Measurements from ENCODE around the gene TMEM128. TPM values are rescaled to one million over a fixed set of nuclear protein-coding genes. Genes with fewer than 3 reads are reported as not detected.
"Not testable (repeated sequence)": the region's sequence is repeated elsewhere in the genome, so short reads cannot be mapped to it uniquely, and the experiment has no call there.

Gene TMEM128
- total RNA-seq, 2 donors from 2014 or later: 24.4 to 27.4 TPM

- H3K4me3 ChIP-seq: no peak overlapping the region
- no peaks in the 10 kb centered on the region for H3K27me3 ChIP-seq (replicated peaks; ENCODE audit: insufficient read depth)
- H3K27ac ChIP-seq: no peak overlapping the region
- no peaks in the 10 kb centered on the region for H3K9me3 ChIP-seq
- no peak for TF ChIP-seq CTCF (IDR thresholded peaks at IDR 0.05)
- no peaks in the 10 kb centered on the region for H3K4me1 ChIP-seq (ENCODE audit: control insufficient read depth in 1 of 2, low read depth in 2 of 2)
- DNase-seq (ENCODE audit: low spot score) (no peak), ATAC-seq (ENCODE audit: insufficient number of reproducible peaks, low FRiP score, low read depth) (no peak)
- peaks cover 7% of the 10 kb centered on the region for H3K36me3 ChIP-seq
Measured at GRCh38 chr4:4269331-4269731, 21.3 kb upstream of the TMEM128 start.

- Histone ChIP-seq H3K27me3 (replicated peaks; ENCODE audit: insufficient read depth) (no peaks in the 10 kb centered on the region), H3K36me3 (peaks cover 5% of the 10 kb centered on the region), H3K9me3 (no peaks in the 10 kb centered on the region), H3K4me1 (ENCODE audit: control insufficient read depth in 1 of 2, low read depth in 2 of 2) (no peaks in the 10 kb centered on the region), H3K4me3 (no peak overlapping the region), H3K27ac (peak overlapping the region in 1 of 2 donors; percentile 7)
- ATAC-seq (ENCODE audit: insufficient number of reproducible peaks, low FRiP score, low read depth) (no peak), DNase-seq (ENCODE audit: low spot score) (no peak)
- TF ChIP-seq CTCF (IDR thresholded peaks at IDR 0.05): no peak
Measured at GRCh38 chr4:4268776-4269175, 20.8 kb upstream of the TMEM128 start.

GRCh38 chr4:4267981-4268380 is 20.0 kb upstream of the TMEM128 start:
- TF ChIP-seq CTCF (IDR thresholded peaks at IDR 0.05): no peak
- Histone ChIP-seq H3K9me3 (no peaks in the 10 kb centered on the region), H3K27me3 (replicated peaks; ENCODE audit: insufficient read depth) (no peaks in the 10 kb centered on the region), H3K36me3 (no peaks in the 10 kb centered on the region), H3K4me1 (ENCODE audit: control insufficient read depth in 1 of 2, low read depth in 2 of 2) (no peaks in the 10 kb centered on the region), H3K4me3 (no peak overlapping the region), H3K27ac (no peak overlapping the region)
- ATAC-seq (ENCODE audit: insufficient number of reproducible peaks, low FRiP score, low read depth) (no peak), DNase-seq (ENCODE audit: low spot score) (no peak)

GRCh38 chr4:4260185-4260751 is 12.2 kb upstream of the TMEM128 start:
- H3K36me3 ChIP-seq: no peaks in the 10 kb centered on the region
- ATAC-seq (ENCODE audit: insufficient number of reproducible peaks, low FRiP score, low read depth): no peak
- H3K4me3 ChIP-seq: no peak overlapping the region
- H3K9me3 ChIP-seq: no peaks in the 10 kb centered on the region
- no peak for TF ChIP-seq CTCF (IDR thresholded peaks at IDR 0.05)
- H3K27ac ChIP-seq: no peak overlapping the region
- DNase-seq (ENCODE audit: low spot score): no peak
- no peaks in the 10 kb centered on the region for H3K4me1 ChIP-seq (ENCODE audit: control insufficient read depth in 1 of 2, low read depth in 2 of 2)
- no peaks in the 10 kb centered on the region for H3K27me3 ChIP-seq (replicated peaks; ENCODE audit: insufficient read depth)

GRCh38 chr4:4259484-4260100 is 11.6 kb upstream of the TMEM128 start:
- no peaks in the 10 kb centered on the region for H3K36me3 ChIP-seq
- H3K27me3 ChIP-seq (replicated peaks; ENCODE audit: insufficient read depth): no peaks in the 10 kb centered on the region
- ATAC-seq (ENCODE audit: insufficient number of reproducible peaks, low FRiP score, low read depth): no peak
- no peaks in the 10 kb centered on the region for H3K4me1 ChIP-seq (ENCODE audit: control insufficient read depth in 1 of 2, low read depth in 2 of 2)
- DNase-seq (ENCODE audit: low spot score): no peak
- no peak overlapping the region for H3K27ac ChIP-seq
- TF ChIP-seq CTCF (IDR thresholded peaks at IDR 0.05): no peak
- H3K9me3 ChIP-seq: no peaks in the 10 kb centered on the region
- H3K4me3 ChIP-seq: no peak overlapping the region

- not testable (repeated sequence) for H3K27me3 ChIP-seq (replicated peaks; ENCODE audit: insufficient read depth); ATAC-seq (ENCODE audit: insufficient number of reproducible peaks, low FRiP score, low read depth); H3K36me3 ChIP-seq; H3K4me3 ChIP-seq; H3K9me3 ChIP-seq; H3K4me1 ChIP-seq (ENCODE audit: control insufficient read depth in 1 of 2, low read depth in 2 of 2); H3K27ac ChIP-seq; DNase-seq (ENCODE audit: low spot score)
Measured at GRCh38 chr4:4257705-4258104, 9.7 kb upstream of the TMEM128 start.
